Central memory CD8-positive, alpha-beta T cell (primary cell): ENCODE measurements around the gene GSTM1.
"Not testable (repeated sequence)": the region's sequence is repeated elsewhere in the genome, so short reads cannot be mapped to it uniquely, and the experiment has no call there.

Source experiments
- ATAC-seq: fragments of 150-1000 bp; cut with Tn5 transposase; replicated peaks from 2 replicates; pipeline ENCODE4 v1.10.0; 2022; ENCODE audit warnings: mild to moderate bottlenecking, moderate FRiP score, moderate number of reproducible peaks; ENCODE audit not compliant: poor library complexity, severe bottlenecking; ENCODE audit errors: extremely low read depth
- DNase-seq, 2 donors: peaks; one replicate each; pipeline ENCODE4 v3.0.0; 2021; ENCODE audit warnings: low spot score in 2 of 2
- H3K27ac Mint-ChIP-seq: one replicate; pipeline ENCODE4 v1.8.0; 2022; ENCODE audit warnings: low read depth, mild to moderate bottlenecking, moderate library complexity, mixed read lengths
- H3K27me3 Mint-ChIP-seq: one replicate; pipeline ENCODE4 v1.8.0; 2022; ENCODE audit warnings: mixed read lengths
- H3K36me3 Mint-ChIP-seq: one replicate; pipeline ENCODE4 v1.8.0; 2022; ENCODE audit warnings: mild to moderate bottlenecking, moderate library complexity, mixed read lengths; ENCODE audit not compliant: insufficient read depth
- H3K4me1 Mint-ChIP-seq: one replicate; pipeline ENCODE4 v1.8.0; 2022; ENCODE audit warnings: mixed read lengths
- H3K4me3 Mint-ChIP-seq: one replicate; pipeline ENCODE4 v1.8.0; 2022; ENCODE audit warnings: mild to moderate bottlenecking, moderate library complexity, mixed read lengths
- H3K9me3 Mint-ChIP-seq: one replicate; pipeline ENCODE4 v1.8.0; 2022; ENCODE audit warnings: mixed read lengths

Gene GSTM1

GRCh38 chr1:109667452-109668122 lies 20.0 kb upstream of the GSTM1 start, which contains the start of gene GSTM2:
Gene GSTM2 (plus strand): TSS chr1:109668057. CDS start chr1:109668116, 59 bp downstream.
- ATAC-seq (peak; percentile 84), DNase-seq (peak in 1 of 2 donors; percentile 15)
- Mint-ChIP-seq H3K36me3 (no peaks in the 10 kb centered on the region), H3K27me3 (no peaks in the 10 kb centered on the region), H3K9me3 (no peaks in the 10 kb centered on the region), H3K4me3 (peak within 1 kb of the TSS; percentile 43), H3K27ac (no peak within 1 kb of the TSS), H3K4me1 (no peaks in the 10 kb centered on the region)

DNA sequence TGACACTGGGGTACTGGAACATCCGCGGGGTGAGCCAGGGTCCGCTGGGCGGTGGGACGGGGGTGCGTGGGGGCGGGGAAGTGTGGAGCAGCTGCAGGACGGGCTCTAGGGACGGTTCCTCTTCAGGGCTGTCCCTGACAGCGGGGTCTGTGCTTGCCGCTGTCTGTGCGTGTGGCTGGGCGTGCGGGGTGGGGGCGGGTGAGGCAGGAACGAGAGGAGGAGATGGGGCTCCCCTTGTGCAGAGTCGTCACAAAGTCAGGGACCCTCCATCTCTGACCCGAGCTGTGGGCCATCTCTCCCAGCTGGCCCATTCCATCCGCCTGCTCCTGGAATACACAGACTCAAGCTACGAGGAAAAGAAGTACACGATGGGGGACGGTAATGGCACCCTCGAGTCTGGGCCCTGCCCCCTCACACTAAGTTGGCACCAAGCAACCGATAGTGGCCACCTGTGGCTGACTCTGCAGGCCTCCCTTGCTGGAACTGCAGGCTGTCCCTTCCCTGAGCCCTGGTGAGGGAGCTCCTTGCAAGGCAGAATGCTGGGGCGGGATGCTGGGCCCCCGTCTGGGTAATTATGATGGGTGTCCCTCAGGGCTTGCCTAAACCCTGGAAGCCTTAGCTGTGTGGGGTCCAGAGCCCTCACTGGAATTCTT lies 19.4 kb upstream of the GSTM1 start:
- ATAC-seq (peak; percentile 37), DNase-seq (peak in 1 of 2 donors; percentile 5)
- H3K4me1 Mint-ChIP-seq: no peaks in the 10 kb centered on the region
- no peaks in the 10 kb centered on the region for H3K27me3 Mint-ChIP-seq
- peak overlapping the region; percentile 43 for H3K4me3 Mint-ChIP-seq
- H3K36me3 Mint-ChIP-seq: no peaks in the 10 kb centered on the region
- no peaks in the 10 kb centered on the region for H3K9me3 Mint-ChIP-seq
- no peak overlapping the region for H3K27ac Mint-ChIP-seq

DNA sequence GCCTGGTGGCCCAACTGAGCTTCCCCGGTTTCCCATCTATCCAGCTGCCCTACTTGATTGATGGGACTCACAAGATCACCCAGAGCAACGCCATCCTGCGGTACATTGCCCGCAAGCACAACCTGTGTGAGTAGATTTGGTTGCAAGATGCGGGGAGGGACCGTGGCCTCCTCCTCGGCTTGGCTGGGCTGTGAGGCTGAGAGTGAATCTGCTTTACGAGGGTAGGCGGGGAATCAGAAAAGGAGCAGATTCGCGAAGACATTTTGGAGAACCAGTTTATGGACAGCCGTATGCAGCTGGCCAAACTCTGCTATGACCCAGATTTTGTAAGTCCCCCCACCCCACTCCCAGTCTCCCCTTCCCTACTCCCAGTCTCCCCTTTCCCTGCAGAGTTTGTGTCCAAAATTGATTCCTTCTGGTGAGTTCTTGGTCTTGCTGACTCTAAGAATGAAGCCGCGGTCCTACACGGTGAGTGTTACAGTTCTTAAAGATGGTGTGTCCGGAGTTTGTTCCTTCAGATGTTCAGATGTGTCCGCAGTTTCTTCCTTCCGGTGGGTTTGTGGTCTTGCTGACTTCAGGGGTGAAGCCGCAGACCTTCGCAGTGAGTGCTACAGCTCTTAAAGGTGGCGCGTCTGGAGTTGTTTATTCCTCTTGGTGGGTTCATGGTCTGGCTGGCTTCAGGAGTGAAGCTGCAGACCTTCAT lies 18.2 kb upstream of the GSTM1 start:
- no peak for DNase-seq
- Mint-ChIP-seq H3K4me3 (no peak overlapping the region), H3K4me1 (no peaks in the 10 kb centered on the region), H3K27ac (no peak overlapping the region), H3K36me3 (no peaks in the 10 kb centered on the region), H3K9me3 (no peaks in the 10 kb centered on the region), H3K27me3 (no peaks in the 10 kb centered on the region)
- ATAC-seq: no peak

DNA sequence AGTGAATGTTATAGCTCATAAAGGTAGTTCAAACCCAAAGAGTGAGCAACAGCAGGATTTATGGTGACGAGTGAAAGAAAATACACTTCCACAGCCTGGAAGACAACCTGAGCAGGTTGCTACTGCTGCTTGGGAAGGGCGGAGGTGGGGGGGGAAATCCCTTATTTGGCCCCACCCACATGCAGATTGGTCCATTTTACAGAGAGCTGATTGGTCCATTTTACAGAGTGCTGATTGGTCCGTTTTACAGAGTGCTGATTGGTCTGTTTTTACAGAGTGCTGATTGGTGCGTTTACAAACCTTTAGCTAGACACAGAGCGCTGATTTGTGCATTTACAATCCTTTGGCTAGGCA lies 17.7 kb upstream of the GSTM1 start:
- H3K27ac Mint-ChIP-seq, H3K4me1 Mint-ChIP-seq, H3K27me3 Mint-ChIP-seq, ATAC-seq, H3K36me3 Mint-ChIP-seq, DNase-seq, H3K4me3 Mint-ChIP-seq, H3K9me3 Mint-ChIP-seq: not testable (repeated sequence)

DNA sequence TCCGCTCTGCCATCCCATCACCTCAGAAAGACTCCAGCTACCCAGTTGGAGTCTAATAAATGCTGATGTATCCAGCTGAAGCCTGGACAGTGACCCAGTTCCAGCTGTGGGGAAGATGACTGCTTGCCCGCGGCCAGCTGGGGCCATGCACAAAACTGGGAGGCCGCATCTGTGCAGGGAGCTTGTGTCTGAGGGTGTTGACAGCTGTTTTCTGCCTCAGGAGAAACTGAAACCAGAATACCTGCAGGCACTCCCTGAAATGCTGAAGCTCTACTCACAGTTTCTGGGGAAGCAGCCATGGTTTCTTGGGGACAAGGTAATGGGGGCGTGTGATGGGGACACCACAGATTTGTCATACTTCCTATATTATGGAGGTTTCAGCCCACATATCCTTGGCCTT lies 16.6 kb upstream of the GSTM1 start:
- Mint-ChIP-seq H3K27me3 (no peaks in the 10 kb centered on the region), H3K4me1 (no peaks in the 10 kb centered on the region), H3K36me3 (no peaks in the 10 kb centered on the region), H3K9me3 (no peaks in the 10 kb centered on the region), H3K27ac (no peak overlapping the region), H3K4me3 (no peak overlapping the region)
- peak in 1 of 2 donors; percentile 6 for DNase-seq
- ATAC-seq: no peak

GRCh38 chr1:109673861-109674260 lies 13.8 kb upstream of the GSTM1 start:
- not testable (repeated sequence) for H3K27ac Mint-ChIP-seq, ATAC-seq, DNase-seq, H3K9me3 Mint-ChIP-seq, H3K4me3 Mint-ChIP-seq, H3K4me1 Mint-ChIP-seq, H3K27me3 Mint-ChIP-seq, H3K36me3 Mint-ChIP-seq

GRCh38 chr1:109676683-109677381 lies 10.8 kb upstream of the GSTM1 start:
- H3K4me3 Mint-ChIP-seq, H3K4me1 Mint-ChIP-seq, DNase-seq, H3K36me3 Mint-ChIP-seq, H3K27ac Mint-ChIP-seq, ATAC-seq, H3K9me3 Mint-ChIP-seq, H3K27me3 Mint-ChIP-seq: not testable (repeated sequence)

GRCh38 chr1:109677459-109677858 lies 10.2 kb upstream of the GSTM1 start:
- no peaks in the 10 kb centered on the region for H3K4me1 Mint-ChIP-seq
- H3K4me3 Mint-ChIP-seq: no peak overlapping the region
- ATAC-seq: no peak
- no peaks in the 10 kb centered on the region for H3K27me3 Mint-ChIP-seq
- H3K9me3 Mint-ChIP-seq: no peaks in the 10 kb centered on the region
- no peaks in the 10 kb centered on the region for H3K36me3 Mint-ChIP-seq
- H3K27ac Mint-ChIP-seq: no peak overlapping the region
- no peak for DNase-seq

DNA sequence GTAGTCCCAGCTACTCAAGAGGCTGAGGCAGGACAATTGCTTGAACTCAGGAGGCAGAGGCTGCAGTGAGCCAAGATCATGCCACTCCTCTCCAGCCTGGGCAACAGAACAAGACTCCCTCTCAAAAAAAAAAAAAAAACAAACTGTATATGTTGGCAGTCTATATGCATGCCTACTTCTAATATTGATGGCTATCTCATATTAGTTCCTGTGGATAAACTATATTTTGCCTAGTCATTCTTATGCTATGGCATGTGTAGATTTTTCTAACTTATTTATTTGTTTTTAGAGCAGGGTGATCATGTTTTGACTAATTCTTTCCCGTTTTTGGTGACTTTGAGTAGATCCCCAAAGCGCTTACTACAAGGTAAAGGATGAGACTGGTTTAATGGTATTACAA lies 9.0 kb upstream of the GSTM1 start:
- not testable (repeated sequence) for H3K4me1 Mint-ChIP-seq, H3K36me3 Mint-ChIP-seq, H3K27me3 Mint-ChIP-seq, H3K4me3 Mint-ChIP-seq, H3K27ac Mint-ChIP-seq, DNase-seq, ATAC-seq, H3K9me3 Mint-ChIP-seq

DNA sequence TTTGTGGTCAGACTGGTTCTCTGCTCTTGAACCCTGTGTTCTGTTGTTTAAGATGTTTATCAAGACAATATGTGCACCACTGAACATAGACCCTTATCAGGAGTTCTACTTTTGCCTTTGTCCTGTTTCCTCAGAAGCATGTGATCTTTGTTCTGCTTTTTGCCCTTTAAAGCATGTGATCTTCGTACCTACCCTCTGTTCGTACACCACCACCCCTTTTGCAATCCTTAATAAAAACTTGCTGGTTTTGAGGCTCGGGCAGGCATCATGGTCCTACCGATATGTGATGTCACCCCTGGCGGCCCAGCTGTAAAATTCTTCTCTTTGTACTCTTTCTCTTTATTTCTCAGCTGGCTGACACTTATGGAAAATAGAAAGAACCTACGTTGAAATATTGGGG lies 2.8 kb upstream of the GSTM1 start:
- not testable (repeated sequence) for H3K27me3 Mint-ChIP-seq, H3K9me3 Mint-ChIP-seq, ATAC-seq, DNase-seq, H3K27ac Mint-ChIP-seq, H3K4me3 Mint-ChIP-seq, H3K4me1 Mint-ChIP-seq, H3K36me3 Mint-ChIP-seq

GRCh38 chr1:109685399-109685798 lies 2.2 kb upstream of the GSTM1 start:
- H3K27me3 Mint-ChIP-seq, DNase-seq, ATAC-seq, H3K36me3 Mint-ChIP-seq, H3K9me3 Mint-ChIP-seq, H3K4me1 Mint-ChIP-seq, H3K27ac Mint-ChIP-seq, H3K4me3 Mint-ChIP-seq: not testable (repeated sequence)

DNA sequence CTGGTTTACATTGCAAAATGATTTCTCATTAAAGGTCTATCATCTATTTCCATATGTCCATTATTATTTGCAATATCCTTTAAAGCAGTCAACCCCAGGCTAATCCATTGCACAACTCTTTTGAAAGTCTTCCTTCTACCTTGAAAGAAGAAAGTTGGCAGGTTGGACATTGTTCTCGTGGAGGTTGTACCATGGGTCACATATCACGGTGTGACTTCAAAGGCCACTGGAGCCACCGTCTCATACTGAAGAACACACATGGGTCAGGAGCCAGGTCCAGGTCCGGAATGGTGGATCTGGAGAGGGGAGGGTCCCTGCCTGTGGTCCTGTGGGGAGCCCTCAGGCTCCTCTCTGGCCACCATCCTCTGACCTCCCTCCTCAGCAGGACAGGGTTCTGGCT lies 1.7 kb upstream of the GSTM1 start:
- DNase-seq, H3K27ac Mint-ChIP-seq, H3K27me3 Mint-ChIP-seq, ATAC-seq, H3K4me3 Mint-ChIP-seq, H3K4me1 Mint-ChIP-seq, H3K36me3 Mint-ChIP-seq, H3K9me3 Mint-ChIP-seq: not testable (repeated sequence)
